Thyroid gland (tissue), 4 donors: ENCODE measurements around the gene SNX33. TPM values are rescaled to one million over a fixed set of nuclear protein-coding genes. Genes with fewer than 3 reads are reported as not detected.

Experiments used
- DNase-seq, 2 donors: peaks; one replicate each; pipeline ENCODE4 v3.0.0-alpha.2; 2019
- H3K27ac ChIP-seq, 3 donors: fragments of 200-600 bp; sonication (generic); 1 replicate in 2 of 3; 2 replicates in 1 of 3; pipeline ENCODE4 v1.5.1; 2016 to 2019; ENCODE audit warnings: mild to moderate bottlenecking in 1 of 3, moderate library complexity in 1 of 3
- H3K27me3 ChIP-seq: fragments of 200-600 bp; sonication (generic); one replicate; pipeline ENCODE4 v1.5.1; 2019
- H3K36me3 ChIP-seq, 2 donors: fragments of 200-600 bp; sonication (generic); one replicate each; pipeline ENCODE4 v1.5.1; 2016 to 2019
- H3K4me1 ChIP-seq, 2 donors: fragments of 200-600 bp; sonication (generic); one replicate each; pipeline ENCODE4 v1.5.1; 2017 to 2019
- H3K4me3 ChIP-seq, 3 donors: fragments of 200-600 bp; sonication (generic); replicated peaks in 1 of 3; 1 replicate in 2 of 3; 2 replicates in 1 of 3; pipeline ENCODE4 v1.5.1; 2016; ENCODE audit warnings: mild to moderate bottlenecking in 1 of 3
- H3K9me3 ChIP-seq: fragments of 200-600 bp; sonication (generic); one replicate; pipeline ENCODE4 v1.5.1; 2017
- POLR2A ChIP-seq, 2 donors: fragments of 450-650 bp; IDR thresholded peaks; one replicate each; pipeline ENCODE4 v1.6.1; 2017; ENCODE audit warnings: antibody characterized with exemption in 2 of 2, mild to moderate bottlenecking in 2 of 2, moderate library complexity in 1 of 2
- WGBS, 2 donors: methylation state at CpG; one replicate each; pipeline ENCODE4 v1.1.5; 2017; 5-methylcytosine and 5-hydroxymethylcytosine counted together
- intact Hi-C: fragments of 100-400 bp; cut with DNase I; formaldehyde crosslinking; loops from one replicate; pipeline ENCODE4 v1.15.1; 2023
- total RNA-seq, 4 donors: library from RNA; depleted of rRNA; stranded (reverse); fragments of >200 nt; gene quantifications; one replicate each; pipeline ENCODE4 v1.2.3, GENCODE V29; 2016
- TF ChIP-seq, protein P1 (sequence below), 6 experiments: fragments of 200-600 bp in 3 of 6; fragments of 450-650 bp in 3 of 6; sonication (generic) in 3 of 6; IDR thresholded peaks; one replicate each; pipeline ENCODE4 v1.5.1; 2016 to 2019; ENCODE audit warnings: antibody characterized with exemption in 6 of 6, mild to moderate bottlenecking in 2 of 6, inconsistent platforms in 1 of 6, moderate library complexity in 1 of 6

SNX33 gene
- 10 to 100 TPM; 22.8 to 28.7 (median 26.5) TPM for total RNA-seq

- no peaks in the 10 kb centered on the region for H3K9me3 ChIP-seq
- no peaks in the 10 kb centered on the region for H3K27me3 ChIP-seq
- peak within 1 kb of the TSS; percentile 55 to 96 (median 82) for H3K27ac ChIP-seq
- intact Hi-C loops = loop anchor here (5.0 kb wide), 1 partner anchor 190 kb away; no protein-coding TSS in a partner anchor
- H3K36me3 ChIP-seq = peaks cover 0 to 7% of the 10 kb centered on the region in 2 donors
- peak within 1 kb of the TSS; percentile 83 to 90 (median 87) for H3K4me3 ChIP-seq
- H3K4me1 ChIP-seq = peaks cover 41 to 53% of the 10 kb centered on the region in 2 donors
- peak; percentile 81 to 82 for DNase-seq
- WGBS, 2 donors = 0% methylated on average over 20 to 42 of the region's 76 CpGs
- TF ChIP-seq POLR2A (IDR thresholded peaks at IDR 0.05) = peak; percentile 68 to 89
- TF ChIP-seq, protein P1, sequence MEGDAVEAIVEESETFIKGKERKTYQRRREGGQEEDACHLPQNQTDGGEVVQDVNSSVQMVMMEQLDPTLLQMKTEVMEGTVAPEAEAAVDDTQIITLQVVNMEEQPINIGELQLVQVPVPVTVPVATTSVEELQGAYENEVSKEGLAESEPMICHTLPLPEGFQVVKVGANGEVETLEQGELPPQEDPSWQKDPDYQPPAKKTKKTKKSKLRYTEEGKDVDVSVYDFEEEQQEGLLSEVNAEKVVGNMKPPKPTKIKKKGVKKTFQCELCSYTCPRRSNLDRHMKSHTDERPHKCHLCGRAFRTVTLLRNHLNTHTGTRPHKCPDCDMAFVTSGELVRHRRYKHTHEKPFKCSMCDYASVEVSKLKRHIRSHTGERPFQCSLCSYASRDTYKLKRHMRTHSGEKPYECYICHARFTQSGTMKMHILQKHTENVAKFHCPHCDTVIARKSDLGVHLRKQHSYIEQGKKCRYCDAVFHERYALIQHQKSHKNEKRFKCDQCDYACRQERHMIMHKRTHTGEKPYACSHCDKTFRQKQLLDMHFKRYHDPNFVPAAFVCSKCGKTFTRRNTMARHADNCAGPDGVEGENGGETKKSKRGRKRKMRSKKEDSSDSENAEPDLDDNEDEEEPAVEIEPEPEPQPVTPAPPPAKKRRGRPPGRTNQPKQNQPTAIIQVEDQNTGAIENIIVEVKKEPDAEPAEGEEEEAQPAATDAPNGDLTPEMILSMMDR (IDR thresholded peaks at IDR 0.05) = peak in 4 of 6 experiments; percentile 31 to 47 (median 42)
These were observed at the start of gene SNX33 for GRCh38 chr15:75647370-75648155. Gene SNX33 (plus strand): TSS chr15:75647912. CDS start chr15:75649103, 1,191 bp downstream.

GRCh38 chr15:75598361-75598760 lies 49.4 kb upstream of the SNX33 start:
- TF ChIP-seq, protein P1 (IDR thresholded peaks at IDR 0.05) = no peak
- no peak for TF ChIP-seq POLR2A (IDR thresholded peaks at IDR 0.05)
- Histone ChIP-seq H3K27ac (peak overlapping the region; percentile 57 to 92 (median 79)), H3K9me3 (no peaks in the 10 kb centered on the region), H3K36me3 (peaks cover 4 to 5% of the 10 kb centered on the region in 2 donors), H3K27me3 (no peaks in the 10 kb centered on the region), H3K4me1 (peaks cover 49 to 62% of the 10 kb centered on the region in 2 donors), H3K4me3 (no peak overlapping the region)
- intact Hi-C loops = no loop called here
- DNase-seq = no peak
- 90 to 96% methylated on average over 3 to 4 of the region's 4 CpGs for WGBS, 2 donors

- H3K4me3 ChIP-seq = no peak overlapping the region
- H3K36me3 ChIP-seq = peaks cover 4 to 5% of the 10 kb centered on the region in 2 donors
- TF ChIP-seq POLR2A (IDR thresholded peaks at IDR 0.05) = no peak
- H3K27ac ChIP-seq = peak overlapping the region; percentile 57 to 92 (median 79)
- no peaks in the 10 kb centered on the region for H3K27me3 ChIP-seq
- WGBS, 2 donors = 64 to 87% methylated on average over 2 of the region's 2 CpGs
- no peak for DNase-seq
- no peaks in the 10 kb centered on the region for H3K9me3 ChIP-seq
- peaks cover 49 to 58% of the 10 kb centered on the region in 2 donors for H3K4me1 ChIP-seq
- intact Hi-C loops = no loop called here
These were observed 48.3 kb upstream of the SNX33 start for GRCh38 chr15:75599401-75599800.

DNA sequence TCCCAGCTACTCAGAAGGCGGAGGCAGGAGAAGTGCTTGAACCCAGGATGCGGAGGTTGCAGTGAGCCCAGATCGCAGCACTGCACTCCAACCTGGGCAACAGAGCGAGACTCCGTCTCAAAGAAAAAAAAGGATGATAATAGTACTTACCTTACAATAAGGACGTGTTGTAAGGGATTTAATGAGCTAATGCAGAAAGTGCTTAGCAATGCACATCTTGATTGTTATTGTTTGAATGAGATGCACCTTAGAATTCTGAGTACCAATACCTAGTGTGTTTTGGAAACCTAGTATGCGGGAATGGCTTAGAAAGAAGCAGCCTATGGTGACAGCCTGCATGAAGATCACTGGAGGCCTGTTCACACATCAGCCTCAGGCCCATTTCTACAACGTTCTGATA lies 41.7 kb upstream of the SNX33 start:
- no peaks in the 10 kb centered on the region for H3K9me3 ChIP-seq
- 95 to 97% methylated on average over 8 of the region's 8 CpGs for WGBS, 2 donors
- H3K4me3 ChIP-seq = no peak overlapping the region
- H3K4me1 ChIP-seq = peaks cover 0 to 4% of the 10 kb centered on the region in 2 donors
- no peak overlapping the region for H3K27ac ChIP-seq
- intact Hi-C loops = no loop called here
- H3K36me3 ChIP-seq = peaks cover 34 to 43% of the 10 kb centered on the region in 2 donors
- no peaks in the 10 kb centered on the region for H3K27me3 ChIP-seq
- TF ChIP-seq POLR2A (IDR thresholded peaks at IDR 0.05) = no peak
- TF ChIP-seq, protein P1 (IDR thresholded peaks at IDR 0.05) = no peak
- DNase-seq = no peak

DNA sequence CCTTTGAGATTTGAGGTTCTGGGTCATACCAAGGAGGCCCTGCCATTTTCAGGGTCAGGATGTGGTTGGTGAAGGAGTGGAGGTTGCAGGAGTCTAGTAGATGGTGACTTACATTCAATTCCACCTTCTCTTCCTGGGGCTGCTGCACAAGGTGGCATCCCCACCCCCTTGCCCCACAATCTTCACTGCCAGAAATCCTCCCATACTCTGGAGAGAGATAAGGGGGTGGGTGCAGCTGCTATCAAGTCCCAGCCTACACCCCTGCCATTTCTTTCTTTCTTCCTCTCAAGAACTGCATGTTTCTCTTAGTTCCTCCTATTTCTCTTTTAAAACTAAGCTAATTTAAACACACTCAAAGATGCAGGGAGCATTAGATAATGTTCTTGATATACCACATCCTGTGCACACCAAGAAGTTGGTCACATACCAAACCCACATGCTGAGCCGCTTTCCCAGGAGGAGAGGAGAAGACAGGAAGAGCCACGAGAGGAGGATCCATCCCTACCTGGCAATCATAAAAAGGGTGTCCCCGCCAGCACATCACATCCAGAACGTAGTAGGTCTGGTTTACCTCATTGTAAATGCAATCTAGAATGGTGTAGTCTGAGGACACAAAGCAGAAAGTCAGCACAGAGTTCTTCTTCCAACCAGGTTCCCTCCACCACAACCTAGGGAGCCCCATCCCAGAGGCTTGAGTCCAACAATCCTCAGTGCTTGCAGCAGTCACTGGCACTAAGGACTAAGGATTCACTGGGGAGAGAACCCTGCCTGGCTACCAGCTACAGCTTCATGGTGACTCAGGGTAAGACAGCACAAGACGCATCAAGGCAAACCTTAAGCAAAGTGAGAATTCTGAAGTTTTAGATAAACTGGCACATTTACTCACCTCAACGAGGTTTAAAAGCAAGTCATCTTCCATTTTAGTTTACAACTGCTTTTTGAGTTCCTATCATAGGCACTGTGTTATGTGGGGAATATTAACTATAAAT lies 40.7 kb upstream of the SNX33 start:
- H3K36me3 ChIP-seq = peaks cover 34 to 43% of the 10 kb centered on the region in 2 donors
- H3K4me1 ChIP-seq = no peaks in the 10 kb centered on the region
- DNase-seq = no peak
- no peak overlapping the region for H3K27ac ChIP-seq
- intact Hi-C loops = no loop called here
- TF ChIP-seq, protein P1 (IDR thresholded peaks at IDR 0.05) = no peak
- TF ChIP-seq POLR2A (IDR thresholded peaks at IDR 0.05) = no peak
- WGBS, 2 donors = 87 to 94% methylated on average over 6 of the region's 6 CpGs
- no peaks in the 10 kb centered on the region for H3K27me3 ChIP-seq
- H3K4me3 ChIP-seq = no peak overlapping the region
- H3K9me3 ChIP-seq = no peaks in the 10 kb centered on the region
